T-cell (primary cell): Measurements from ENCODE around the gene PARP4. TPM values are rescaled to one million over a fixed set of nuclear protein-coding genes. Genes with fewer than 3 reads are reported as not detected.
"Not testable (repeated sequence)": the region's sequence is repeated elsewhere in the genome, so short reads cannot be mapped to it uniquely, and the experiment has no call there.

ENCODE experiments used
- ATAC-seq, 4 experiments: fragments of 200-7000 bp in 3 of 4; fragments of 150-1000 bp in 1 of 4; cut with Tn5 transposase; replicated peaks in 1 of 4; 1 replicate in 3 of 4; 2 replicates in 1 of 4; pipeline ENCODE4 v1.10.0; 2021; ENCODE audit warnings: moderate library complexity in 3 of 4, mild to moderate bottlenecking in 2 of 4, moderate number of reproducible peaks in 1 of 4
- CTCF ChIA-PET, 2 donors: fragments of 300-600 bp; sonication (Branson Sonifier 250); formaldehyde crosslinking; loops; one replicate each; lab custom pipeline; 2022; ENCODE audit warnings: antibody characterized with exemption in 2 of 2; lab: Charles Lee
- POLR2A ChIA-PET, 2 donors: fragments of 300-600 bp; sonication (Branson Sonifier 250); formaldehyde crosslinking; loops; one replicate each; lab custom pipeline; 2022; ENCODE audit warnings: antibody characterized with exemption in 2 of 2; lab: Charles Lee
- DNase-seq, 35 experiments: peaks; one replicate each; pipeline versions ENCODE4 v3.0.0 to v3.0.0-alpha.2; 2013 to 2023
- H3K27ac ChIP-seq: one replicate; pipeline ENCODE4 v1.5.1; 2013; ENCODE audit warnings: low read length
- H3K27me3 ChIP-seq, 2 experiments: replicated peaks in 1 of 2; 1 replicate in 1 of 2; 2 replicates in 1 of 2; pipeline versions ENCODE4 v1.6.1 to v1.7.0; 2013; ENCODE audit warnings: low read length in 1 of 2, mixed read lengths in 1 of 2; ENCODE audit not compliant: control insufficient read depth in 2 of 2, insufficient read depth in 2 of 2; ENCODE audit errors: extremely low read depth in 1 of 2
- H3K36me3 ChIP-seq, 2 donors: 1 replicate in 1 of 2; 2 replicates in 1 of 2; pipeline versions ENCODE4 v1.6.1 to v1.7.0; 2013; ENCODE audit warnings: low read length in 1 of 2; ENCODE audit not compliant: control insufficient read depth in 2 of 2, insufficient read depth in 1 of 2; ENCODE audit errors: extremely low read depth in 1 of 2
- H3K4me1 ChIP-seq, 2 experiments: 1 replicate in 1 of 2; 2 replicates in 1 of 2; pipeline versions ENCODE4 v1.6.1 to v1.7.0; 2013; ENCODE audit warnings: low read length in 2 of 2, mixed read lengths in 1 of 2; ENCODE audit not compliant: insufficient read depth in 2 of 2, control insufficient read depth in 1 of 2; ENCODE audit errors: extremely low read depth in 1 of 2
- H3K4me3 ChIP-seq, 2 donors: 1 replicate in 1 of 2; 2 replicates in 1 of 2; pipeline versions ENCODE4 v1.5.1 to v1.7.0; 2013; ENCODE audit warnings: mild to moderate bottlenecking in 2 of 2, low read length in 1 of 2, moderate library complexity in 1 of 2; ENCODE audit not compliant: control insufficient read depth in 1 of 2; ENCODE audit errors: extremely low read depth in 1 of 2
- H3K9me3 ChIP-seq: 2 replicates; pipeline ENCODE4 v1.7.0; 2013
- H3K27ac Mint-ChIP-seq, 2 donors: one replicate each; pipeline ENCODE4 v1.8.0; 2020 to 2021; ENCODE audit warnings: mild to moderate bottlenecking in 2 of 2, mixed read lengths in 2 of 2
- H3K27me3 Mint-ChIP-seq, 2 donors: one replicate each; pipeline ENCODE4 v1.8.0; 2021 to 2022; ENCODE audit warnings: mixed read lengths in 2 of 2
- H3K36me3 Mint-ChIP-seq: one replicate; pipeline ENCODE4 v1.8.0; 2021; ENCODE audit warnings: mixed read lengths
- H3K4me1 Mint-ChIP-seq, 3 donors: one replicate each; pipeline ENCODE4 v1.8.0; 2020 to 2022; ENCODE audit warnings: mixed read lengths in 3 of 3, mild to moderate bottlenecking in 1 of 3
- H3K4me3 Mint-ChIP-seq, 3 donors: one replicate each; pipeline ENCODE4 v1.8.0; 2020 to 2022; ENCODE audit warnings: mild to moderate bottlenecking in 3 of 3, mixed read lengths in 3 of 3, moderate library complexity in 3 of 3
- H3K9me3 Mint-ChIP-seq, 3 donors: one replicate each; pipeline ENCODE4 v1.8.0; 2020 to 2022; ENCODE audit warnings: mixed read lengths in 3 of 3
- WGBS: methylation state at CpG from one replicate; pipeline ENCODE4 v1.1.5; 2013; ENCODE audit warnings: missing lambda C conversion rate; ENCODE audit not compliant: insufficient coverage; 5-methylcytosine and 5-hydroxymethylcytosine counted together
- total RNA-seq, 35 experiments: library from RNA in 6 of 35; stranded (reverse) in 6 of 35; fragments of 120-200 nt in 1 of 35; gene quantifications; one replicate each; pipeline versions ENCODE4 v1.2.1 to v1.2.4 and lab custom pipeline; 2013 to 2026

The PARP4 gene
- total RNA-seq, 5 donors from 2014 or later (not counting 1 experiment from before 2014, with no cell fraction given): 50.3 to 77.7 (median 58.2) TPM

- CTCF ChIA-PET, POLR2A ChIA-PET, H3K9me3 Mint-ChIP-seq, H3K27ac Mint-ChIP-seq, ATAC-seq, H3K36me3 Mint-ChIP-seq, DNase-seq, H3K36me3 ChIP-seq, H3K4me1 Mint-ChIP-seq, H3K9me3 ChIP-seq, H3K4me3 Mint-ChIP-seq, H3K4me3 ChIP-seq, H3K27ac ChIP-seq, H3K4me1 ChIP-seq, H3K27me3 Mint-ChIP-seq: not testable (repeated sequence)
- peaks cover 0 to 13% of the 10 kb centered on the region in 2 experiments for H3K27me3 ChIP-seq
- 45% methylated on average over 4 of the region's 9 CpGs for WGBS
Observed at GRCh38 chr13:24390795-24391194, 121.8 kb downstream of the PARP4 start.

GRCh38 chr13:24389506-24389905, 123.1 kb downstream of the PARP4 start:
- Histone ChIP-seq H3K9me3 (no peaks in the 10 kb centered on the region), H3K36me3 (no peaks in the 10 kb centered on the region), H3K27me3 (peaks cover 0 to 20% of the 10 kb centered on the region in 2 experiments), H3K4me1 (no peaks in the 10 kb centered on the region), H3K27ac (no peak overlapping the region), H3K4me3 (no peak overlapping the region)
- CTCF ChIA-PET: no interaction called here
- 83% methylated on average over 1 of the region's 6 CpGs for WGBS
- Mint-ChIP-seq H3K27ac (no peak overlapping the region), H3K4me1 (no peaks in the 10 kb centered on the region), H3K9me3 (no peaks in the 10 kb centered on the region), H3K27me3 (peaks cover 0 to 2% of the 10 kb centered on the region in 2 donors), H3K4me3 (no peak overlapping the region), H3K36me3 (no peaks in the 10 kb centered on the region)
- DNase-seq: no peak
- no peak for ATAC-seq
- POLR2A ChIA-PET: no interaction called here

GRCh38 chr13:24388743-24389142, 123.8 kb downstream of the PARP4 start:
- H3K9me3 ChIP-seq, POLR2A ChIA-PET, H3K4me1 ChIP-seq, DNase-seq, H3K4me3 Mint-ChIP-seq, H3K27ac Mint-ChIP-seq, H3K4me1 Mint-ChIP-seq, H3K4me3 ChIP-seq, H3K27me3 Mint-ChIP-seq, H3K27ac ChIP-seq, H3K9me3 Mint-ChIP-seq, H3K36me3 ChIP-seq, CTCF ChIA-PET, ATAC-seq, H3K36me3 Mint-ChIP-seq: not testable (repeated sequence)
- WGBS: 83% methylated on average over 3 of the region's 7 CpGs
- peaks cover 0 to 20% of the 10 kb centered on the region in 2 experiments for H3K27me3 ChIP-seq

- H3K27ac ChIP-seq: no peak overlapping the region
- CTCF ChIA-PET: no interaction called here
- WGBS: 81% methylated on average over 17 of the region's 23 CpGs
Observed at GRCh38 chr13:24386816-24387708, 125.5 kb downstream of the PARP4 start.

GRCh38 chr13:24385902-24386301, 126.7 kb downstream of the PARP4 start:
- no peaks in the 10 kb centered on the region for H3K9me3 ChIP-seq
- peaks cover 0 to 2% of the 10 kb centered on the region in 2 donors for H3K27me3 Mint-ChIP-seq
- 90% methylated on average over 8 of the region's 10 CpGs for WGBS
- H3K36me3 Mint-ChIP-seq: no peaks in the 10 kb centered on the region
- H3K4me3 ChIP-seq: no peak overlapping the region
- no peak overlapping the region for H3K27ac Mint-ChIP-seq
- ChIA-PET POLR2A (no interaction called here), CTCF (no interaction called here)
- H3K36me3 ChIP-seq: no peaks in the 10 kb centered on the region
- H3K4me1 Mint-ChIP-seq: peaks cover 0 to 1% (median 0%) of the 10 kb centered on the region in 3 donors
- ATAC-seq (no peak), DNase-seq (no peak)
- no peaks in the 10 kb centered on the region for H3K4me1 ChIP-seq
- peaks cover 0 to 20% of the 10 kb centered on the region in 2 experiments for H3K27me3 ChIP-seq
- no peak overlapping the region for H3K27ac ChIP-seq
- no peak overlapping the region for H3K4me3 Mint-ChIP-seq
- H3K9me3 Mint-ChIP-seq: no peaks in the 10 kb centered on the region

More at GRCh38 chr13:24386816-24387708, 125.5 kb downstream of the PARP4 start:
- POLR2A ChIA-PET: no interaction called here
- H3K36me3 ChIP-seq: no peaks in the 10 kb centered on the region
- H3K27me3 ChIP-seq: peaks cover 0 to 18% of the 10 kb centered on the region in 2 experiments
- Mint-ChIP-seq H3K36me3 (no peaks in the 10 kb centered on the region), H3K27me3 (peaks cover 0 to 2% of the 10 kb centered on the region in 2 donors), H3K9me3 (no peaks in the 10 kb centered on the region), H3K4me3 (no peak overlapping the region), H3K4me1 (no peaks in the 10 kb centered on the region), H3K27ac (no peak overlapping the region)
- H3K9me3 ChIP-seq: no peaks in the 10 kb centered on the region
- no peaks in the 10 kb centered on the region for H3K4me1 ChIP-seq
- ATAC-seq (no peak), DNase-seq (no peak)
- no peak overlapping the region for H3K4me3 ChIP-seq

- no CpG with 5 or more reads among the region's 15 CpGs for WGBS
- not testable (repeated sequence) for H3K36me3 ChIP-seq
Observed at GRCh38 chr13:24384946-24385345, 127.6 kb downstream of the PARP4 start.

More at GRCh38 chr13:24384946-24385345, 127.6 kb downstream of the PARP4 start:
- H3K27ac ChIP-seq, H3K4me1 ChIP-seq, H3K4me3 Mint-ChIP-seq, CTCF ChIA-PET, H3K36me3 Mint-ChIP-seq, H3K4me1 Mint-ChIP-seq, H3K4me3 ChIP-seq, H3K27ac Mint-ChIP-seq, DNase-seq, ATAC-seq, POLR2A ChIA-PET, H3K9me3 ChIP-seq, H3K9me3 Mint-ChIP-seq, H3K27me3 Mint-ChIP-seq: not testable (repeated sequence)
- H3K27me3 ChIP-seq: peaks cover 0 to 20% of the 10 kb centered on the region in 2 experiments
